Right cardiac atrium (tissue), 5 donors: ENCODE measurements around the gene KSR1. TPM values are rescaled to one million over a fixed set of nuclear protein-coding genes. Genes with fewer than 3 reads are reported as not detected.

Source experiments
- ATAC-seq, 2 donors: fragments of 200-7000 bp; cut with Tn5 transposase; one replicate each; pipeline versions ENCODE4 v1.8.0 to v1.9.1; 2020; ENCODE audit warnings: moderate library complexity in 2 of 2, mild to moderate bottlenecking in 1 of 2
- DNase-seq, 3 donors: peaks; one replicate each; pipeline ENCODE4 v3.0.0-alpha.2; 2020
- H3K27ac ChIP-seq: one replicate; pipeline ENCODE4 v1.5.1; 2013; ENCODE audit warnings: mild to moderate bottlenecking, low read length, control low read depth, moderate library complexity
- H3K27me3 ChIP-seq: one replicate; pipeline ENCODE4 v1.6.1; 2013; ENCODE audit not compliant: control insufficient read depth, insufficient read depth
- H3K4me1 ChIP-seq: one replicate; pipeline ENCODE4 v1.6.1; 2013; ENCODE audit warnings: low read length; ENCODE audit not compliant: control insufficient read depth, insufficient read depth
- H3K4me3 ChIP-seq: one replicate; pipeline ENCODE4 v1.5.1; 2013; ENCODE audit warnings: low read length, control low read depth
- H3K9me3 ChIP-seq: one replicate; pipeline ENCODE4 v1.6.1; 2013; ENCODE audit warnings: low read length; ENCODE audit not compliant: control insufficient read depth
- WGBS: extraction: QIAGEN DNeasy Blood & Tissue Kit; methylation state at CpG from one replicate; pipeline ENCODE4 v1.1.7; 2013; 5-methylcytosine and 5-hydroxymethylcytosine counted together
- intact Hi-C, 4 donors: fragments of 100-400 bp; cut with DNase I; formaldehyde crosslinking; loops; one replicate each; pipeline versions ENCODE4 v1.11.0 to v1.14.0; 2022 to 2023
- polyA plus RNA-seq: library from polyadenylated mRNA; stranded (reverse); fragments of 200-250 nt; gene quantifications from one replicate; pipeline ENCODE4 v1.2.3, GENCODE V29; 2013
- total RNA-seq, 4 donors: library from RNA; stranded (reverse); fragmentation: NEBNext Ultra II Directional; extraction: Animal tissue kit (Norgen Biotek cat#: 25700); gene quantifications; one replicate each; pipeline ENCODE4 v1.2.1, GENCODE V29; 2021
- donor health status: healthy with polysubstance abuse.
- donor health status: DM: no; HTN: yes; CAD: no.
- donor health status: DM: no; HTN: no; CAD: no.
- donor health status: DM: no; HTN: yes; CAD: no; lungs with severe emphysema.
- donor health status: DM: yes; HTN: yes; CAD: no.

The KSR1 gene
- total and polyA plus RNA-seq, 5 donors = 8.7 to 22.7 (median 13.1) TPM

- Histone ChIP-seq H3K27ac (no peak overlapping the region), H3K9me3 (no peaks in the 10 kb centered on the region), H3K4me3 (no peak overlapping the region), H3K4me1 (peaks cover 11% of the 10 kb centered on the region), H3K27me3 (no peaks in the 10 kb centered on the region)
- ATAC-seq (no peak), DNase-seq (no peak)
- intact Hi-C loops = no loop called here
- 71% methylated on average over 8 of the region's 8 CpGs for WGBS
Measured at GRCh38 chr17:27485716-27486495, 29.7 kb downstream of the KSR1 start.

GRCh38 chr17:27486741-27487140 lies 30.5 kb downstream of the KSR1 start:
- intact Hi-C loops = no loop called here
- H3K9me3 ChIP-seq = no peaks in the 10 kb centered on the region
- WGBS = 83% methylated on average over 5 of the region's 5 CpGs

GRCh38 chr17:27488231-27488630 lies 32.0 kb downstream of the KSR1 start:
- Histone ChIP-seq H3K27me3 (no peaks in the 10 kb centered on the region), H3K4me3 (no peak overlapping the region), H3K27ac (no peak overlapping the region), H3K9me3 (no peaks in the 10 kb centered on the region), H3K4me1 (peaks cover 11% of the 10 kb centered on the region)
- DNase-seq (no peak), ATAC-seq (peak; percentile 60 to 64)
- intact Hi-C loops = no loop called here

More at GRCh38 chr17:27486741-27487140, 30.5 kb downstream of the KSR1 start:
- Histone ChIP-seq H3K4me3 (no peak overlapping the region), H3K27me3 (no peaks in the 10 kb centered on the region), H3K4me1 (peaks cover 11% of the 10 kb centered on the region), H3K27ac (no peak overlapping the region)
- DNase-seq (no peak), ATAC-seq (no peak)

- 31% methylated on average over 7 of the region's 7 CpGs for WGBS
- no peak overlapping the region for H3K4me3 ChIP-seq
- DNase-seq (peak; percentile 93 to 97 (median 94)), ATAC-seq (peak; percentile 93 to 95)
- no peaks in the 10 kb centered on the region for H3K27me3 ChIP-seq
- H3K9me3 ChIP-seq = no peaks in the 10 kb centered on the region
- H3K4me1 ChIP-seq = peaks cover 10% of the 10 kb centered on the region
- intact Hi-C loops = no loop called here
- H3K27ac ChIP-seq = peak overlapping the region; percentile 33
Measured at GRCh38 chr17:27489045-27489715, 32.9 kb downstream of the KSR1 start.

- no peak for DNase-seq
- Histone ChIP-seq H3K27me3 (no peaks in the 10 kb centered on the region), H3K27ac (no peak overlapping the region), H3K4me1 (peaks cover 15% of the 10 kb centered on the region), H3K9me3 (no peaks in the 10 kb centered on the region), H3K4me3 (no peak overlapping the region)
- intact Hi-C loops = loop anchor here in 1 of 4 donors (10.0 kb wide), 1 partner anchor 54 kb away; no protein-coding TSS in a partner anchor
- 95% methylated on average over 4 of the region's 4 CpGs for WGBS
- no peak for ATAC-seq
Measured at GRCh38 chr17:27490391-27490790, 34.1 kb downstream of the KSR1 start.

- Histone ChIP-seq H3K9me3 (no peaks in the 10 kb centered on the region), H3K27ac (no peak overlapping the region), H3K4me3 (no peak overlapping the region), H3K4me1 (peaks cover 18% of the 10 kb centered on the region), H3K27me3 (no peaks in the 10 kb centered on the region)
- ATAC-seq = no peak
- no peak for DNase-seq
- intact Hi-C loops = loop anchor here in 1 of 4 donors (10.0 kb wide), 1 partner anchor 53 kb away; no protein-coding TSS in a partner anchor
- WGBS = 67% methylated on average over 12 of the region's 12 CpGs
Measured at GRCh38 chr17:27491713-27492190, 35.5 kb downstream of the KSR1 start.

GRCh38 chr17:27492470-27492869 lies 36.2 kb downstream of the KSR1 start:
- ATAC-seq = no peak
- intact Hi-C loops = loop anchor here in 1 of 4 donors (10.0 kb wide), 1 partner anchor 52 kb away; no protein-coding TSS in a partner anchor
- no peaks in the 10 kb centered on the region for H3K27me3 ChIP-seq
- no peak overlapping the region for H3K27ac ChIP-seq
- WGBS = 82% methylated on average over 3 of the region's 3 CpGs
- H3K4me1 ChIP-seq = peaks cover 18% of the 10 kb centered on the region
- no peak for DNase-seq
- no peaks in the 10 kb centered on the region for H3K9me3 ChIP-seq
- H3K4me3 ChIP-seq = no peak overlapping the region

GRCh38 chr17:27493088-27493487 lies 36.8 kb downstream of the KSR1 start:
- Histone ChIP-seq H3K27ac (no peak overlapping the region), H3K4me1 (peaks cover 14% of the 10 kb centered on the region), H3K9me3 (no peaks in the 10 kb centered on the region), H3K4me3 (no peak overlapping the region), H3K27me3 (no peaks in the 10 kb centered on the region)
- DNase-seq (no peak), ATAC-seq (no peak)
- intact Hi-C loops = loop anchor here in 1 of 4 donors (10.0 kb wide), 1 partner anchor 52 kb away; no protein-coding TSS in a partner anchor
- 67% methylated on average over 4 of the region's 4 CpGs for WGBS

GRCh38 chr17:27494192-27495091 lies 38.2 kb downstream of the KSR1 start:
- WGBS = 68% methylated on average over 19 of the region's 19 CpGs
- DNase-seq = peak; percentile 90 to 92 (median 91)
- peak; percentile 90 to 96 for ATAC-seq
- peaks cover 11% of the 10 kb centered on the region for H3K4me1 ChIP-seq
- no peaks in the 10 kb centered on the region for H3K9me3 ChIP-seq
- no peaks in the 10 kb centered on the region for H3K27me3 ChIP-seq
- intact Hi-C loops = loop anchor here in 2 of 4 donors (5.0 to 10.0 kb wide), 2 partner anchors 50 to 53 kb away; no protein-coding TSS in a partner anchor
- no peak overlapping the region for H3K4me3 ChIP-seq
- peak overlapping the region; percentile 82 for H3K27ac ChIP-seq

GRCh38 chr17:27495460-27495859 lies 39.2 kb downstream of the KSR1 start:
- no peak overlapping the region for H3K27ac ChIP-seq
- H3K9me3 ChIP-seq = no peaks in the 10 kb centered on the region
- no peaks in the 10 kb centered on the region for H3K27me3 ChIP-seq
- 90% methylated on average over 6 of the region's 6 CpGs for WGBS
- DNase-seq = no peak
- H3K4me1 ChIP-seq = peaks cover 10% of the 10 kb centered on the region
- intact Hi-C loops = loop anchor here in 2 of 4 donors (5.0 to 10.0 kb wide), 2 partner anchors 49 to 52 kb away; no protein-coding TSS in a partner anchor
- peak in 1 of 2 donors; percentile 5 for ATAC-seq
- no peak overlapping the region for H3K4me3 ChIP-seq
